Mesenteric fat pad (tissue), 1 donor: ENCODE results near the gene GNB2. TPM values are rescaled to one million over a fixed set of nuclear protein-coding genes. Genes with fewer than 3 reads are reported as not detected.
A peak's percentile ranks its signal among the peaks of the same experiment; 100 is the strongest.

Experiments
- DNase-seq: peaks from one replicate; pipeline ENCODE4 v3.0.0-alpha.2; 2020; ENCODE audit warnings: low spot score
- long read RNA-seq: library from polyadenylated mRNA; unstranded; transcript quantifications from one replicate; pipeline ENCODE4 v2.0.0, GENCODE V29; 2020
- total RNA-seq: library from RNA; stranded (reverse); fragmentation: NEBNext Ultra II Directional; extraction: Animal tissue kit (Norgen Biotek cat#: 25700); gene quantifications from one replicate; pipeline ENCODE4 v1.2.1, GENCODE V29; 2021
- donor health status: DM: yes; HTN: yes; CAD: no.

The GNB2 gene
- 243 TPM for total RNA-seq
- long read RNA-seq, transcript GNB2-201 (10 exons, 1,878 nt): major isoform, 79 of 142 reads
- long read RNA-seq, transcript GNB2-211 (6 exons, 1,702 nt): minor isoform, 7 of 142 reads
- long read RNA-seq, transcript GNB2-202 (9 exons, 1,524 nt): minor isoform, 11 of 142 reads
- long read RNA-seq, partial matches to known transcripts: 40 of 142 reads
- long read RNA-seq, other reads (novel, unspliced or antisense): 5 of 142 reads

DNA sequence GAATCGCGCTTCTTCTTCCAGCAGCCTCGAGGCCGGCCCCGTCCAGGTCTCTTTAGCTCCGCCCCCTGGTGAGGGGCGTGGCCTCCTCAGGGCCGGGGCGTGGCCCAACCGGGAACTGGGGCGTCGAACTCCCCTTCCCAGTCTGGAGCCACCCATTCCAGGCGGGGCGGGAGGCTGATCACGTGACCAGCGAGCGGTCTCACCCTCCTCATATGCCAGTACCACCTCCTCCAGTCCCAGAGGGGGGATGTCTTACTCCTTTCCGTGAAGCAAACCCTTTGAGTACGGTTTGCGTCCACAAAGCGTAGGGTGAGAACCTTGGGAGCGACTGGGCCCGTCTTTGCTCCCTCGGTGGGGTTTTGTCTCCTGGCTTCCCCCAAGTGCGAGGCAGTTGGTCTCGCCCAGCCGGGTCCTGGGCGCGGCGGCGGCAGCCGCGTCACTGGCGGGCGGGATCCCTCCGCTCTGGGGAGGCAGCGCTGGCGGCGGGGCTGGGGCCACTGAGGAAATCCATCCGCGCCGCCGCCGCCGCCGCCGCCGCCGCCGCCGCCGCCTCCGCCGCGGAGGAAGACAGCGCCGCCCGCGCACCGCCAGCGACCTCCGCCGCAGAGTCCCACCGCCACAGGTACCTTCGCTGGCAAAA is at the start of gene GNB2:
Gene GNB2, plus strand, starts transcription at position 439 of the 640 bp plus-strand sequence. CDS start 2,526 bp downstream, outside the sequence.
- DNase-seq: peak; percentile 100

DNA sequence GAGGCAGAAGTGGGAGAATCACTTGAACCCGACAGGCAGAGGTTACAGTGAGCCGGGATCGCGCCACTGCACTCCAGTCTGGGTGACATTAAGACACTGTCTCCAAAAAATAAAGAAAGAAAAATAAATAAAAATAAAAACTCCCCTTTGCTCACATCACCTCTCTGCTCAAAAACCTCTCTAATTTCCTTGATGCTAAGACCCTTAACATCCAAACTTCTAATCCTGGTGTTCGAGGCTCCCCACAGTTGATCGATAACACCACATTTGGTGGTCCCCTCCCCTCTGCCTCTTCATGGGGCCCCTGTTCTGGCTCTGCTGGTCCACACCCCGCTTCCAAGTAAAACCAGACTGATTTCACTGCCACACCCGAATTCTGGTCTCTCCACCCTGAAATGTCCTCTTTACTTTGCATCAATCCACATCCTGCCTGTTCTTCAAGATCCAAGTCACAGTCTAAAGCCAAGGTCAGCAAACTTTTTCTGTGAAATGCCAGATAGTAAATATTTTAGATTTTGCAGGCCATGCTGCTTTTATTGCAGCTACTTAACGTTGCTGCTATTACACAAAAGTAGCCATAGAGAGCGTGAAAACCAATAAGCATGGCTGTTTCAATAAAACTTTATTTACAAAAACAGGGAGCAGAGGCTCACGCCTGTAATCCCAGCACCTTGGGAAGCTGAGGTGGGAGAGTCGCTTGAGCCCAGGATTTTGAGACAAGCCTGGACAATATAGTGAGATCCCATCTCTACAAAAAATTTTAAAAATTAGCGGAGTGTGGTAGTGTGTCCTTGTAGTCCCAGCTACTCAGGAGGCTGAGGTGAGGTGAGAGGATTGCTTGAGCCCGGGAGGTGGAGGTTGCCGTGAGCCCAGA is 49.4 kb upstream of the GNB2 start:
- no peak for DNase-seq

DNA sequence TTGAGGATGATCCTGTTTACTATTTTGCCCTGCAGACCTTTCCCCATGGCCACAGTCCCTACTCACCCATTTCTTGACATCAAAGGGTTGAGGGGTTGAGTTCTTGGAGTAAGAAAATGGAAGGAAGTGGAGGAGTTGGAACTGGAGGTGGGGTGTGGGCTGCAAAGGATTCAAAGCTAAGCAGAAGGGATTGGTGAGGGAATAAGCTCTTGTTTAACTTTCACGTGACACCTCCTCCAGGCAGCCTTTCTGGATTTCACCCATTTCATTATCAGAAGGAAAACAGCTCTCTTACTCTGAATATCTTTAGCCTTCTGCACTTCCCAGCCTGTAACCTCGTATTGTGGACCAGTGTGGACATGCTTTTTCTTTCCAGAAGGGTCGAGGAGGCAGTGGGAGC is 47.5 kb upstream of the GNB2 start:
- no peak for DNase-seq

DNA sequence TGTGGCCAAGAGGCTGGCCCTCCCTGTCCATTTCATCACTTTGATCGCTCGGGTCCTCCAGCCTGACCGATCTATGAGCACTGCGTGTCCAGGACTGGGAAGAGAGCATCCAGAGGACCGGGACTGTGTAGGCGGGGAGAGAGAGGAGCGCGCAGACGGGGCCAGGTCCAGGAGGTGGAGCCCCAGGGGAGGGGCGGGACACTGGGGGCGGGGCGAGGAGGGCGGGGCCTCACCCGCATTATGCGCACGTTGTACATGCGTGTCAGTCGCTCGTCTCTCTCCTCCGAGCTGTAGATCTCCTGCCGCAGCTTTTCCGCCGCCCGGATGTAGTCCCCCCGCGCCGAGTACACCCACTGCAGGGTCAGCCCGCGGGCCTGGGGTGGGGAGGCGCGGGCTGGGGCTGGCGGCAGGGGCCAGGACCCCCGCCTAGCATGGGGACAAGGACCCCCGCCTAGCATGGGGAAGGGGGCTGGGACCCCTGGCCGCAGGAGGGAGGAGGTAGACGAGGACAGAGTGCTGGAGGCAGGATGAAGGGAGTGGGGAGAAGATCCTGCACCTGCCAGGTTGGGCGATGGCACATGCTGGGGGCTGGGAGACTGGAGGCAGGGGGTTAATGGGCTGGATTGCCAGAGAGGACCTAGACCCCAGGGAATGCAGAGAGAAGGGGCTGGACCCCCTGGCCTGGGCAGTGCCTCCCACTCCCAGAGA is 46.9 kb upstream of the GNB2 start:
- DNase-seq: peak; percentile 95

- no peak for DNase-seq
Measured at GRCh38 chr7:100627238-100627549, 46.3 kb upstream of the GNB2 start.

DNA sequence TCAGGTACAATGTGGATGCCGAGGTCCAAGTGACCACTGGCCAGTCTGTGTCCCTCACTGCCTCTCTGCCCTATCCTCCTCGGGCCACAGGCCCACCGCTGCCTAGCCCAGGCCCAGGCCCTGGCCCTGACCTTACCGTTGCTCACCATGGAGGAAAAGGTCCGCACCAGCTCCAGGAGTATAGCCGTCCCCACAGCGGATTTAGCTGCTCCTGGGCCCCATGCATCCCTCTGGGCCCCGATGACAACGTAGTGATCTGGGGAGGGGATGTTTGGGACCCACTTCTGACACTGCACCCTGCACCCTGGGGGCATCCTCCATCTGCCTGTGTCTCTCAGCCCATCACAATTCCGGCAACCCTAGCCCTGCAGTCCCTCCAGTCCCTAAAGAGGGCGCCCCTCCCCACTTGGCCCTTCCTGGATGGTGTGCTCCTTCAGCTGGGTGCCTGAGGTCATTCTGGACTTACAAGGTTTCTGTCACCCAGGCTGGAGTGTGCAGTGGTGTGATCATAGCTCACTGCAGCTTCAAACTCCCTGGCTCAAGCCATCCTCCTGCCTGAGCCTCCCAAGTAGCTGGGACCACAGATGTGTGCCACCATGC is 44.3 kb upstream of the GNB2 start:
- no peak for DNase-seq

DNA sequence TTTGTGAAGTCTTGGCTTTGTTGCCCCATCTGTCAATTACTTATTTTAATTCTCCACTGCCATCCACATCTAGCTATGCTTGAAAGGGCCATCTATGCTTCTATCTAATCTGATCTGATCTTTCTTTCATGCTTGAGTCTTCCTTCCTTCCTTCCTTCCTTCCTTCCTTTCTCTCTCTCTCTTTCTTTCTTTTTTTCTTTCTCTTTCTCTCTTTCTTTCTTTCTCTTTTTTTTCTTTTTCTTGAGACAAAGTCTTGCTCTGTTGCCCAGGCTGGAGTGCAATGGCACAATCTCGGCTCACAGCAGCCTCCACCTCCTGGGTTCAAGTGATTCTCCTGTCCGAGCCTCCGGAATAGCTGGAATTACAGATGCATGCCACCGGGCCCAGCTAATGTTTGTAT is 43.5 kb upstream of the GNB2 start:
- no peak for DNase-seq

DNA sequence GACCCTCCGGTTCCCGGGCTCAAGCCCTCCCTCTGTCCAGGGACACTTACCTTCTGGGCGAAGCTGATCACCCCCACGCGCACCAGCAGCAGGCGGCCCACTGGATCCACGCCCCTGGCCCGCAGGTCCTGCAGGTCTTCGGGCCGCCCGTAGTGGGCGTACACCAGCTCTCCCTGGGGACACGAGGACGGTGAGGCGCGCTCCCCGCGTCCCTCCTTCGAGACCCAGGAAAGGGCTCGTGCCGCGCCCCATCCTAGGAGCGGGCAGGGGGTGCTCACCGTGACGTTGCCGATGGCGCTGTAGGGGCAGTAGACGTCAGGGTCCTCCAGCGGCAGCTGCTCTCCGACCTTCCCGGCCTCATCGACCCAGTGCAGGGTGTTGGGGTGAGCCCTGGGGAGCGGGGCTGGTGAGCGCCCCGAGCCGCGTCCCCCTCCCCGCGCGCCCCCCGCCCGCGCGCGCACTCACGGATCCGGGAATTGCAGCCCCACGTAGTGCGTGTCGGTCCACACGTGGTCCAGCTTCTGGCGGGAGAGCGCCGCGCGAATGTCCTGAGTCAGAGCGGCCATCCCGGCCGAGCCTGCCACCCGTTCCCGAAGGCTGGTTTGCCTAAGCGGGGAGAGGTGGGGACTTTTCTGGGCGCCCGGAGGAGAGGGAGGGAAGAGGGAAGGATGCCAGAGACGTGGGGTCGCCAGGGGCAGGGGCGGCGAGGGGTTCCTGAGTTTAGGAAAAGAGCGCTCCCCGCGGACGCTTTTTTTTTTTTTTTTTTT is 40.4 kb upstream of the GNB2 start:
- no peak for DNase-seq

DNA sequence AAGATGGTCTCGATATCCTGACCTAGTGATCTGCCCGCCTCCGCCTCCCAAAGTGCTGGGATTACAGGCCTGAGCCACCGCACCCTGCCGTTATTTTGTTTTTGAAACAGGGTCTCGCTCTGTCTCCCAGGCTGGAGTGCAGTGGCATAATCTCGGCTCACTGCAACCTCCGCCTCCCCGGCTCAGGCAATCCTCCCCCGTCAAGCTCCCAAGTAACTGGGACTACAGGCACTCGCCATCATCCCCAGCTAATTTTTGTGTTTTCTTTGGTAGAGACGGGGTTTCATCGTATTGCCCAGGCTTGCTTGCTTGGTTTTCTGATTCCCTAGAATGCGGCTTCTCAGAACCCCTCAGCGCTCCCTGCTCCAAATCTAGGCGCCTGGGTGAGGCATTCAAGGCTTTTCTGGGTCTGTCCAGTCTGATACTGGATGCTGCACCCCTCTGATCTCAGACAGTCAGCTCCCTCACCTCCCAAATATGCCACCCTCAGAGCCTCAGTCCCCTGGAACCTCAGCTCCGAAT is 33.5 kb upstream of the GNB2 start:
- no peak for DNase-seq

- no peak for DNase-seq
Measured at GRCh38 chr7:100640517-100641440, 32.8 kb upstream of the GNB2 start.

DNA sequence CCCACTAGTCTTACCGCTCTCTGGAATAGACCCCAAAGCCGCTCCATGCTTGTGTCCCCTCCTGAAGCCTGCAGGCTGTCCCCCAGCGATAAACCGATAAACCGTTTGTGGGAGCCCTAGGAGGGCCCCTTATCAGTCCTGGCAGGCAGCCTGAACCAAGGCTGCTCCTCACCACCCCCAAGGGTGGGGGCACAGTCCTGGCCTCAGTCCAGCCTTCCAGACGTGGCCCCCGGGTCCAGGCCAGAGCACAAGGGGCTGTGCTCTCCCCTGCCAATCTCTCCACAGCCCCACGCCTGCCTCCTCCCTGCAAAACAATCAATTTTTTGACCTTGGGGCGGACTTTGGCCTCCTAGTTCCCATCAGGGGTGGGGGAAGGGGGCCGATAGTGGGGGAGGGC is 32.1 kb upstream of the GNB2 start, which contains the start of gene TFR2:
Gene TFR2, minus strand, starts transcription at position 90 of the 397 bp plus-strand sequence. Its CDS starts 43 bp downstream, at position 47.
- no peak for DNase-seq

GRCh38 chr7:100641860-100642533 is 31.5 kb upstream of the GNB2 start:
- no peak for DNase-seq

- no peak for DNase-seq
Measured at GRCh38 chr7:100642534-100642907, 31.0 kb upstream of the GNB2 start.

GRCh38 chr7:100649826-100650565 is 23.5 kb upstream of the GNB2 start:
- no peak for DNase-seq

DNA sequence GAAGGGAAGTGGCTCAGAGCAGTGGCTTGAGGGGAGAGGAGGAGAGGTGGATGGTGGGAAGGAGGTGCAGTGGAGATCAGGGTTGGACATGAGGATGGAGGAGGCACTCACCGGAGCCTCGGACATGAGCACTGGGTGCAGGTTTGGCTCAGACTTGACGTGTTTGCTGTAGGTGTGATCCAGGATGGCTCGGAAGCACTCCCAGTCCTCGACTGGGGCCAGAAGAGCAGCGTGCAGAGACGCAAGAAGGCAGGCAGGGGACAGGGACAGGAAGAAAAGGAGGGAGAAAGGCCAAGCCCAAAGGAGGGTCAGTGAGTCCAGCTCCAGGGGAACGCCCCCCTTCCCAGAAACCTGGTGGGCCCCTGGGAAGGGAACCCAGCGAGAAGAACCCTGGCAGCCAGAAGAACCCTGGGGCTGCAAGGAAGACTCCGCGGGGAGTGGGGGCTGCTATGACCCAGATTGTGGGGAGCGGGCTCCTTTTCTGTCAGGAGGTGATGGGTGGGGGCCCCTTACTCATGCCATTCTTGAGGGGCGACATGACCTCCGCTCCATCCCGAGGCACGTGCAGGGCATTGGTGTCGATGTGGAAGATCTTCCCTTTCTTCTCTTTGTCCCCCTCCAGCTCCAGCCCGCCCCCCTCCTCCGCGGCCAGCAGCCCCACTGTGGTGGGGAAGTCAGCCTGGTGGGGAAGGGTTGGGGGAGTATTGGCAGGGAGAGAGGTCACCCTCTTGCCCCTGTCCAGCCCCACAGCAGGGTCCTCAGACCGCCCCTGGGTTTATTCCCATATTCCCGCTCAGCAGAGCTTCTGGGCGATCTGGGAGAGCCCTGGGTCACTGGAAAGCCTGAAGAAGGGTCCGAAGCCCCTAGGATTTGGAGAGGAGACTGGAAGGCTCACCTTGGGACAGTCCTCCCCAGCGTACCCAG is 18.4 kb upstream of the GNB2 start:
- DNase-seq: no peak

DNA sequence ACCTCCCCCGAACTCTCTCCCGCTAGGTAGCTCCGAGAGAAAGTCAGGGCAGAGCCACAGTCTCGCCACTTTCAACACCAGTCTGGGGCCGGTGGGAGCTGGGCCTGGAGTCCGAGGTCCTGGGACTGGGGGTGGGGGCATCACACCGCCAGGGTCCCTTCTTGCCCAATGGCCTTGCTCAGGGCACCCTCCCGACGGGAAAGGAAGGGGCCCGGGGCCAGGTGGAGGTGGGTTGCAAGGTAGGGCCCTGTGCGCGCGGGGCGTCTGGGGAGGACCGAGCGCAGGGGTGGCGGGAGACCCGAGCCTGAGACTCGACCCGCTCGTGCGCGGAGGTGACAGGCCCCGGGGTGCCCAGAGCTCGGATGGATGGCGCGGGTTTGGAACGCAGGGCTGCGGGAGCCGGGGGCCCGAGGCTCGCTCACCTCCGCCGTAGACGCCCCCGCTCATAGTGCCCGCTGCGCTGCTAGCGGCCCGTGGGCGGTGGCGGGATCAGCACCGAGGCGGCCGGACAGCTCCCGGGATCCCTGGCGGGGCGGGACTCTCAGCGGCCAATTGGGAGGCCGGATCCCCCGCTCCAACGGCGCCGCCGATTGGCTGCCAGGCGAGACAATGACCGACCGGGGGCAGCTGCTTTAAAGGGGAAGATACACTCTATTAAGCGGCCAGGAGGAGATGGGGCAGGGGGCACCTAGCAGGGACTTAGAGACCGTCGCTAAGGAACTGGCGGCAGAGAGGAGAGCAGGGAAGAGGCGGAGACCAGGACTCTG is 17.4 kb upstream of the GNB2 start, which contains the start of gene ACTL6B:
Gene ACTL6B, minus strand, starts transcription at position 541 of the 767 bp plus-strand sequence. Its CDS starts 94 bp downstream, at position 447.
- DNase-seq: no peak
